Measurements from ENCODE around the gene TSPAN7. TPM values are rescaled to one million over a fixed set of nuclear protein-coding genes. Genes with fewer than 3 reads are reported as not detected.

Gene TSPAN7
- total and polyA plus RNA-seq, 2 of the 4 experiments (the other 2 are of a cell fraction) = not detected

DNA sequence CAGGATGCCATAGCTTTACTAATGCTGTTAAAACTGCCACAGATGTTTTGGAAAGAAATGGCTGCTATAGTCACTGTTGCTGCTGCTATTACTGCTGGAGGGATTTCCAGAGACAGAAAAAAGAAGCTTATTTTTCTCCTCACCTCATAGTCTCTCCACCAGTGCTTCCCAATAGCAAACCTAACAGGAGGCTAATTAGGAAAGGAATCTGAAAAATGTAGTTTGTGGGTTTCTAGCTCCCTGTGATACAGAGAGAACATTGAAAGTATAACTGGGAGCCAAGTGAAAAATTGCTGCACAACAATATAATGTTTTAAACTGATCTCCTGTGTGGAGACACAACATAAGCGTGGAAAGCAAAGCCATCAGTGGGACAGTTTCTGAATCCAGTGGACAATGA lies 8.6 kb upstream of the TSPAN7 start:
- dilution Hi-C loops (cut with HindIII; ENCODE audit: low sequenced_read_pairs, unreplicated experiment) (no loop called here), intact Hi-C loops (cut with micrococcal nuclease) (no loop called here), in situ Hi-C loops (cut with MboI; ENCODE audit: low sequenced_read_pairs) (no loop called here)
- H2AK9ac ChIP-seq (replicated peaks; ENCODE audit: low read depth, low read length, poor library complexity) = no peak overlapping the region
- no peak overlapping the region for H4K8ac ChIP-seq (ENCODE audit: low read depth in 2 of 2, low read length in 2 of 2)
- H3K18ac ChIP-seq (ENCODE audit: low read depth, low read length) = no peak overlapping the region
- no TSS peak for BruUV-seq (replicated peaks)
- no peaks in the 10 kb centered on the region for H4K20me1 ChIP-seq (ENCODE audit: insufficient read depth, low read length)
- H4K5ac ChIP-seq (ENCODE audit: low read depth, low read length) = no peak overlapping the region
- no peak overlapping the region for H3K4me3 ChIP-seq (ENCODE audit: insufficient read depth, low read depth, low read length)
- H3K27ac ChIP-seq (ENCODE audit: insufficient read depth, low read length) = no peak overlapping the region
- no peak overlapping the region for H3K4me2 ChIP-seq (ENCODE audit: low read depth, low read length)
- H3K36me3 ChIP-seq (ENCODE audit: control insufficient read depth, insufficient read depth, low read length) = no peaks in the 10 kb centered on the region
- H4K91ac ChIP-seq (ENCODE audit: insufficient read depth, low read depth, low read length) = no peak overlapping the region
- H3K14ac ChIP-seq (replicated peaks; ENCODE audit: low read depth, low read length) = no peak overlapping the region
- no peak overlapping the region for H2BK120ac ChIP-seq (ENCODE audit: low read depth, low read length)
- no peaks in the 10 kb centered on the region for H3K9me3 ChIP-seq (ENCODE audit: control insufficient read depth, insufficient read depth, low read length)
- no peak overlapping the region for H3K23ac ChIP-seq (ENCODE audit: low read depth, low read length)
- DNase-seq (no peak), ATAC-seq (ENCODE audit: low read depth) (no peak)
- H2BK5ac ChIP-seq (ENCODE audit: low read depth, low read length, poor library complexity, severe bottlenecking) = no peak overlapping the region
- no peak overlapping the region for H2BK15ac ChIP-seq (ENCODE audit: low read depth, low read length)
- H2AK5ac ChIP-seq (ENCODE audit: low read depth, low read length) = no peak overlapping the region
- no peaks in the 10 kb centered on the region for H3K9me1 ChIP-seq (ENCODE audit: insufficient read depth, low read length)
- CTCF ChIA-PET = no interaction called here
- no peak overlapping the region for H3K9ac ChIP-seq (ENCODE audit: low read depth, low read length)
- H3K4me1 ChIP-seq (ENCODE audit: control insufficient read depth, insufficient read depth, low read length) = no peaks in the 10 kb centered on the region
- POLR2A ChIA-PET (ENCODE audit: unreplicated experiment) = no interaction called here
- no peak overlapping the region for H2BK20ac ChIP-seq (ENCODE audit: low read depth, low read length)
- H3K4ac ChIP-seq (ENCODE audit: low read depth, low read length) = no peak overlapping the region
- no peak for TF ChIP-seq RCOR1 (IDR thresholded peaks at IDR 0.05; ENCODE audit: insufficient replicate concordance, low read length)
- no peak for TF ChIP-seq POLR2A (IDR thresholded peaks at IDR 0.05; ENCODE audit: low read depth, low read length)
- TF ChIP-seq RFX5 (IDR thresholded peaks at IDR 0.05; ENCODE audit: low read depth, low read length) = no peak
- TF ChIP-seq CTCF (conservative IDR thresholded peaks at IDR 0.05; ENCODE audit: low read depth, low read length) = no peak
- TF ChIP-seq ELK1 (IDR thresholded peaks at IDR 0.05; ENCODE audit: borderline replicate concordance, low read depth, low read length) = no peak
- no peak for TF ChIP-seq NFE2L2 (IDR thresholded peaks at IDR 0.05; ENCODE audit: low read depth, low read length)
- TF ChIP-seq CEBPB (IDR thresholded peaks at IDR 0.05; ENCODE audit: low read depth, low read length) = no peak
- TF ChIP-seq, protein P1, sequence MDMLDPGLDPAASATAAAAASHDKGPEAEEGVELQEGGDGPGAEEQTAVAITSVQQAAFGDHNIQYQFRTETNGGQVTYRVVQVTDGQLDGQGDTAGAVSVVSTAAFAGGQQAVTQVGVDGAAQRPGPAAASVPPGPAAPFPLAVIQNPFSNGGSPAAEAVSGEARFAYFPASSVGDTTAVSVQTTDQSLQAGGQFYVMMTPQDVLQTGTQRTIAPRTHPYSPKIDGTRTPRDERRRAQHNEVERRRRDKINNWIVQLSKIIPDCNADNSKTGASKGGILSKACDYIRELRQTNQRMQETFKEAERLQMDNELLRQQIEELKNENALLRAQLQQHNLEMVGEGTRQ (IDR thresholded peaks at IDR 0.05; ENCODE audit: low read depth, low read length) = no peak
- no peak for TF ChIP-seq SMC3 (IDR thresholded peaks at IDR 0.05; ENCODE audit: low read depth, low read length)
- no peak for TF ChIP-seq MAFK (IDR thresholded peaks at IDR 0.05; ENCODE audit: low read depth, low read length)
- TF ChIP-seq CHD1 (IDR thresholded peaks at IDR 0.05; ENCODE audit: low read depth, low read length) = no peak
- no peak for TF ChIP-seq BHLHE40 (IDR thresholded peaks at IDR 0.05; ENCODE audit: low read depth, low read length)
- no peak for TF ChIP-seq MAZ (IDR thresholded peaks at IDR 0.05; ENCODE audit: borderline replicate concordance, low read depth, low read length)
- TF ChIP-seq MXI1 (IDR thresholded peaks at IDR 0.05; ENCODE audit: borderline replicate concordance, low read depth, low read length) = no peak
- TF ChIP-seq FOS (IDR thresholded peaks at IDR 0.05; ENCODE audit: low read depth, low read length) = no peak
- no peak for TF ChIP-seq RAD21 (IDR thresholded peaks at IDR 0.05; ENCODE audit: low read length)
- H3K56ac ChIP-seq (ENCODE audit: extremely low read depth, insufficient read depth, low read length) = no peak overlapping the region
- H3K79me1 ChIP-seq (ENCODE audit: low read depth in 1 of 2, low read length in 2 of 2) = no peaks in the 10 kb centered on the region
- no peak overlapping the region for H2AFZ ChIP-seq (replicated peaks; ENCODE audit: low read length, poor library complexity)
- no peaks in the 10 kb centered on the region for H3K27me3 ChIP-seq (ENCODE audit: control insufficient read depth, insufficient read depth, low read length)
- WGBS, 2 experiments (ENCODE audit: extremely low coverage in 2 of 2, insufficient read length in 1 of 2) = no CpG with 5 or more reads among the region's 1 CpG

Data from IMR-90 (cell line).